GM19193 (cell line): ENCODE results near the gene KCNK15.

Experiments used
- POLR2A ChIP-seq: IDR thresholded peaks from 4 replicates; pipeline ENCODE4 v1.6.1; 2011; ENCODE audit not compliant: insufficient read depth, insufficient read length; ENCODE audit errors: extremely low read depth

The KCNK15 gene

GRCh38 chr20:44723798-44724362 lies 21.8 kb upstream of the KCNK15 start:
- TF ChIP-seq POLR2A, result no peak

- TF ChIP-seq POLR2A, result no peak
Measured at GRCh38 chr20:44724423-44725091, 21.1 kb upstream of the KCNK15 start.

- TF ChIP-seq POLR2A, result no peak
Measured at GRCh38 chr20:44725837-44726236, 19.8 kb upstream of the KCNK15 start.

GRCh38 chr20:44727039-44727438 lies 18.6 kb upstream of the KCNK15 start:
- no peak for TF ChIP-seq POLR2A

GRCh38 chr20:44727651-44728050 lies 18.0 kb upstream of the KCNK15 start:
- no peak for TF ChIP-seq POLR2A

- TF ChIP-seq POLR2A, result no peak
Measured at GRCh38 chr20:44728801-44729443, 16.7 kb upstream of the KCNK15 start.

- TF ChIP-seq POLR2A, result no peak
Measured at GRCh38 chr20:44730441-44730840, 15.2 kb upstream of the KCNK15 start.

GRCh38 chr20:44731657-44732056 lies 14.0 kb upstream of the KCNK15 start:
- TF ChIP-seq POLR2A, result no peak

- TF ChIP-seq POLR2A, result no peak
Measured at GRCh38 chr20:44732327-44732726, 13.3 kb upstream of the KCNK15 start.

- no peak for TF ChIP-seq POLR2A
Measured at GRCh38 chr20:44733341-44734069, 12.2 kb upstream of the KCNK15 start.

- TF ChIP-seq POLR2A, result no peak
Measured at GRCh38 chr20:44734938-44735337, 10.7 kb upstream of the KCNK15 start.

- TF ChIP-seq POLR2A, result no peak
Measured at GRCh38 chr20:44735816-44736169, 9.9 kb upstream of the KCNK15 start.

GRCh38 chr20:44736170-44737021 lies 9.3 kb upstream of the KCNK15 start:
- no peak for TF ChIP-seq POLR2A

GRCh38 chr20:44737116-44737515 lies 8.5 kb upstream of the KCNK15 start:
- no peak for TF ChIP-seq POLR2A

- no peak for TF ChIP-seq POLR2A
Measured at GRCh38 chr20:44738813-44739477, 6.7 kb upstream of the KCNK15 start.

- TF ChIP-seq POLR2A, result no peak
Measured at GRCh38 chr20:44739942-44740341, 5.7 kb upstream of the KCNK15 start.
